GM12801 (cell line): ENCODE measurements around the gene TRIM17.

Experiments used
- TF ChIP-seq, protein P1 (sequence below): IDR thresholded peaks from one replicate; pipeline ENCODE4 v1.5.1; 2011; ENCODE audit warnings: control low read depth; ENCODE audit not compliant: insufficient read length; ENCODE audit errors: extremely low read depth

Gene TRIM17

DNA sequence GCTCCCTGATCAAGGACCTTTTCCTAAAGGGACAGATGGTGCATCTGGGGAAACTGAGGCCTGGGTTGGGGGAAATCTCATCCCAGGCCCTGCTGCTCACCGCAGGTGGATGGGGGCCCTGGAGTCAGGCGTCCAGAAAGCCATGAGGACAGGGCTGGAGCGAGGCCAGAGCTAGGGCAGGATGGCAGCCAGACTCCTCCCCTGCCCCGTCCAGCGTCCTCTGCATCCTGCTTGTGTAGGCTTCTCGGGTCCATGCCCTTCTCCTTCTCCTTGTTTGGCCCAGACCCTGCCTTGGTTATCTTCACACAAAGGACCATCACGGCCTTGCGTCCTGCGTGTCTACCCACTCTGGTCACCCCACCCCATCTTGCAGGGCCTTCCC is 53.0 kb downstream of the TRIM17 start:
- TF ChIP-seq, protein P1, sequence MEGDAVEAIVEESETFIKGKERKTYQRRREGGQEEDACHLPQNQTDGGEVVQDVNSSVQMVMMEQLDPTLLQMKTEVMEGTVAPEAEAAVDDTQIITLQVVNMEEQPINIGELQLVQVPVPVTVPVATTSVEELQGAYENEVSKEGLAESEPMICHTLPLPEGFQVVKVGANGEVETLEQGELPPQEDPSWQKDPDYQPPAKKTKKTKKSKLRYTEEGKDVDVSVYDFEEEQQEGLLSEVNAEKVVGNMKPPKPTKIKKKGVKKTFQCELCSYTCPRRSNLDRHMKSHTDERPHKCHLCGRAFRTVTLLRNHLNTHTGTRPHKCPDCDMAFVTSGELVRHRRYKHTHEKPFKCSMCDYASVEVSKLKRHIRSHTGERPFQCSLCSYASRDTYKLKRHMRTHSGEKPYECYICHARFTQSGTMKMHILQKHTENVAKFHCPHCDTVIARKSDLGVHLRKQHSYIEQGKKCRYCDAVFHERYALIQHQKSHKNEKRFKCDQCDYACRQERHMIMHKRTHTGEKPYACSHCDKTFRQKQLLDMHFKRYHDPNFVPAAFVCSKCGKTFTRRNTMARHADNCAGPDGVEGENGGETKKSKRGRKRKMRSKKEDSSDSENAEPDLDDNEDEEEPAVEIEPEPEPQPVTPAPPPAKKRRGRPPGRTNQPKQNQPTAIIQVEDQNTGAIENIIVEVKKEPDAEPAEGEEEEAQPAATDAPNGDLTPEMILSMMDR: no peak

DNA sequence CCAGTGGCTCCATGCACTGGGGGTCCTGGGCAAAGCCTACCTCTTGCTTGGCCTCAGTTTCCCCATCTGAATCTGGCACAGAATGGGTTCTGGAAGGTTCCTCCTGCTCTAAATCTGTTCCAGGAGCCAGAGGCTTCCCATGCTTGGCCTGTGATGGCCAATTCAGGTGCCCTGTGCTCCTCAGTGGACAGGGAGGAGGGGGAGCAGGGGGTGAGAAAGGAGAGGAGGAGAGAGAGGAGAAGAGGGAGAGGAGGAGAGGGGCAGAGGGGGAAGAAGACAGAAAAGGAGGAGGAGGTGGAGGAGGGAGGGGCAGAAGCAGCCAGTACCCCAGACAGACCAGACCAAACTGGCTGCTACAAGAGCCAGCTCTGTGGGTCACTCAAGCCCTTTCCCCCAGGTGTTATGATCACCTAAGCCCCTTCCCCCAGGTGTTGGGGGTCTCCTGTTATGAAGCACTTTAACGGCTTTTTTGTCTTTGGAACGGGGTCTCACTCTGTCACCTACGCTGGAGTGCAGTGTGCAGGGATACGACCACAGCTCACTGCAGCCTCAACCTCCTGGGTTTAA is 53.7 kb downstream of the TRIM17 start:
- TF ChIP-seq, protein P1: no peak

DNA sequence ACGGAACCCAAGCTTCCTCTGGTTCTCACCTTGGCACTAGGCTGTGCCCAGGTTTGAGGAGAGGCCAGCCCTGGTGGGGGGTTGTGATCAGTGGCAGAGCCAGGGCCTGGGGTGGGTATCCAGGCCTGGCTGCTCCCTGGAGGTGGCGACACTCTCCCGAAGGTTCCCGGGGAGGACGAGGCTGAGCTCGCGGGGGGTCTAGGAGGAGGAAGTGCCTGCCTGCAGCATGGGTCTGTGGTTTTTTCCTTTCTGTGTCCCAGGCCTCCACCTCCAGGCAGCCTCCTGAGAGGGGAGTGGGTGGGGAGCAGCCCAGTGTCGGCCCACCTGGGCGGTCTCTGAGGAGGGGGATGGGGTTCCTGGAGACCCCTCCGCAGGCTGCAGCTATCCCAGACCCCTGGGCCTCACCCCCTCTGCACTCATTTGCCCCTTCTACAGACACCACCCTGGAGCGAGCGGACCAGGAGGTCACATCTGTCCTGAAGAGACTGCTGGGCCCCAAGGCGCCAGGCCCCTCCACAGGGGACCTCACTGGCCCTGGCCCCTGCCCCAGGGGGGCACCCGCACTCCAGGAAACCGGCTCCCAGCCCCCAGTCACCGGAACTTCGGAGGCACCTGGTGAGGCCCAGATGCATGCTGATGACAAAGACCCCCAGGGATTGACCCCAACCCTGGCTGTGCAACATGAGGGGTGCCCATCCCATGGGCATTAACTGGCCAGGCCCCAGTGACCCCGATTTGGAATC is 54.3 kb downstream of the TRIM17 start:
- TF ChIP-seq, protein P1: no peak

DNA sequence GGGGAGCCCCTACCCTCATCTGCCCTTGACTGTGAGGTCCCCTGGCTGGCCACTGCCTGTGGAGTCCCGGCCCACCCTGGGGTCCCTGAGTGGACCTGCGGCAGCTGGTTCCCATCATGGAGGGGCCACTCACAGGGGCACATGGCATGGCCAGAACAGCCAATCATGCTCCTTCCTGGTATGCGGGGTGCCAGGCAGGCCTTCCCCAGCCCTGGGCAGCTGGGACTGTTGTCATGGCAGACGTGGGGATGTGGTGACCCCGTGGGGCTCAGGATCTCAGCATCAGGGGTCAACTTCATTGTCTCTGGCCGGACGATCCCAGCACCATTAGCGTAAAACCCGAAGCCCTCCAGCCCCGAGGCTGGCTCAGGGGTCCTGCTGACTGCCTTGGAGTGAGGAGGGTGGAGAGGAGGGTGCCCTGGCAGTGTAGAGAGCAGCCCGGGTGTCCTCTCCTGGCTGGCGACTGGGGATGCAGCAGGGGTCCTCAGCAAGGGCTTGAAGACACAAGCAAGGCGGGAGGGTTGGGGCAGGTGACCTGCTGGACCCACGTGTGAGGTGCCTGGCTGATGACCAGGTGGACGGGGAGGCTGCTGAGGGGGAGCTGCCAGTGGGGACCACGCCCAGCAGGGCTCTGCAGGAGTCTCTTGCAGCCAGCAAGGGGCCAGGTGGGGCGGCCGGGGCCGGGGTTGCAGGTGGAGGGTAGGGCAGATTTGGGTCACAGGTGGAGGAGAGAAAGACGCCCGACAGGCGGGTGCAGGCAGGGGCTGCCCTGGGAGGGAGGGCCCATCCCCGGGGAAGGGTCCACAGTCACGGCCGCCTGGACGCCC is 55.1 kb downstream of the TRIM17 start:
- TF ChIP-seq, protein P1: no peak

DNA sequence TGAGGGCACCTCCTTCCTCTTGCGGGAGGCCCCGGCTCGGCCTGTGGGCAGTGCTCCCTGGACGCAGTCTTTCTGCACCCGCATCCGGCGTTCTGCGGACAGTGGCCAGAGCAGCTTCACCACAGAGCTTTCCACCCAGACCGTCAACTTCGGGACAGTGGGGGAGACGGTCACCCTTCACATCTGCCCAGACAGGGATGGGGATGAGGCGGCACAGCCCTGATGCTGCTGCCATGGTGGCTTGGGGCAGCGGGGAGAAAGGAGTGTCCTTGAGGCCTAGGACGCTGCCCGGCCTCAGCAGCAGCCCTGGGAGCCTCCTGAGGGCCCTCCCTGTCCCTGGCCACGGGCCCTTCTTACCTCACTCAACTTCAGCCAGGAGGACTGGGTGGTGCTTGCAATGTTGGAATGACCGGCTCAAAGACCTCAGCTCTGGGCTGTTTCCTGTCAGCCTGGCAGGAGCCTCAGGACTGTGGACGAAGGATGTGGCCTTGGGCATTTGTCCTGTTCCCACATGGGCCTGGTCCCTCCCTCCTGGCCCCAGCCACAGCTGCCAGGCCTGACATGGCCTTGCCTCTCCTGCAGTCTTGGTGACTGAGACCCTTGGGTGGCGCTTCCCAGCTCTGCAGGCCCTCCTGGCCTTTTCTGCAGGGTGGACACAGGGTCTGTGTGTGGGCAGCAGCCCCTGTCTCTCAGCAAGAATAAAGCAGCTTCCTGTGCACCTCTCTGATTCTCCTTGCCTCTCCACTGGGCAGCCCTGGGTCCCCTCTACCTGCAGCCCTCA is 55.9 kb downstream of the TRIM17 start:
- TF ChIP-seq, protein P1: no peak

DNA sequence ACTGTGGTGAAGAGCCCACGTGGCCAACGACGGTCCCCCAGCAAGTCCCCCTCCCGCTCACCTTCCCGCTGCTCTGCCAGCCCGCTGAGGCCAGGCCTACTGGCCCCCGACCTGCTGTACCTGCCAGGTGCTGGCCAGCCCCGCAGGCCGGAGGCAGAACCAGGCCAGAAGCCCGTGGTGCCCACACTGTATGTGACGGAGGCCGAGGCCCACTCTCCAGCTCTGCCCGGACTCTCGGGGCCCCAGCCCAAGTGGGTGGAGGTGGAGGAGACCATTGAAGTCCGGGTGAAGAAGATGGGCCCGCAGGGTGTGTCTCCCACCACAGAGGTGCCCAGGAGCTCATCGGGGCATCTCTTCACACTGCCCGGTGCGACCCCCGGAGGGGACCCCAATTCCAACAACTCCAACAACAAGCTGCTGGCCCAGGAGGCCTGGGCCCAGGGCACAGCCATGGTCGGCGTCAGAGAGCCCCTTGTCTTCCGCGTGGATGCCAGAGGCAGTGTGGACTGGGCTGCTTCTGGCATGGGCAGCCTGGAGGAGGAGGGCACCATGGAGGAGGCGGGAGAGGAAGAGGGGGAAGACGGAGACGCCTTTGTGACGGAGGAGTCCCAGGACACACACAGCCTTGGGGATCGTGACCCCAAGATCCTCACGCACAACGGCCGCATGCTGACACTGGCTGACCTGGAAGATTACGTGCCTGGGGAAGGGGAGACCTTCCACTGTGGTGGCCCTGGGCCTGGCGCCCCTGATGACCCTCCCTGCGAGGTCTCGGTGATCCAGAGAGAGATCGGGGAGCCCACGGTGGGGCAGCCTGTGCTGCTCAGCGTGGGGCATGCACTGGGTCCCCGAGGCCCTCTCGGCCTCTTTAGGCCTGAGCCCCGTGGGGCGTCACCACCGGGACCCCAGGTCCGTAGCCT is 56.8 kb downstream of the TRIM17 start:
- TF ChIP-seq, protein P1: no peak
